Mesothelial cell of epicardium (in vitro differentiated cells): ENCODE results near the gene CNP. TPM values are rescaled to one million over a fixed set of nuclear protein-coding genes. Genes with fewer than 3 reads are reported as not detected.

Experiments used
- DNase-seq, 2 experiments: peaks; one replicate each; pipeline ENCODE4 v3.0.0; 2021; ENCODE audit warnings: low spot score in 2 of 2; ENCODE audit not compliant: unreplicated experiment in 2 of 2
- H3K27ac Mint-ChIP-seq: 2 replicates; pipeline ENCODE4 v1.8.0; 2021; ENCODE audit warnings: mixed read lengths
- H3K27me3 Mint-ChIP-seq: 2 replicates; pipeline ENCODE4 v1.8.0; 2021; ENCODE audit warnings: low read depth, mixed read lengths
- H3K36me3 Mint-ChIP-seq: 2 replicates; pipeline ENCODE4 v1.8.0; 2021; ENCODE audit warnings: mixed read lengths
- H3K4me1 Mint-ChIP-seq: 2 replicates; pipeline ENCODE4 v1.8.0; 2021; ENCODE audit warnings: mixed read lengths
- H3K4me3 Mint-ChIP-seq: 2 replicates; pipeline ENCODE4 v1.8.0; 2021; ENCODE audit warnings: mild to moderate bottlenecking, moderate library complexity, mixed read lengths
- H3K9me3 Mint-ChIP-seq: 2 replicates; pipeline ENCODE4 v1.8.0; 2021; ENCODE audit warnings: mixed read lengths
- total RNA-seq: library from RNA; stranded (reverse); gene quantifications from 3 replicates; pipeline ENCODE4 v1.2.1, GENCODE V29; 2021
- TF ChIP-seq, protein P1 (sequence below): fragments of 200-600 bp; sonication (generic); IDR thresholded peaks from one replicate; pipeline ENCODE4 v1.5.0; 2021; ENCODE audit warnings: antibody characterized with exemption; ENCODE audit not compliant: unreplicated experiment

The CNP gene
- total RNA-seq, 1 donor from 2014 or later, result 67.6 TPM

GRCh38 chr17:42025936-42026335, 59.3 kb downstream of the CNP start:
- no peaks in the 10 kb centered on the region for H3K9me3 Mint-ChIP-seq
- DNase-seq, result no peak
- peaks cover 15% of the 10 kb centered on the region for H3K4me1 Mint-ChIP-seq
- H3K36me3 Mint-ChIP-seq, result peaks cover 10% of the 10 kb centered on the region
- no peak overlapping the region for H3K4me3 Mint-ChIP-seq
- no peaks in the 10 kb centered on the region for H3K27me3 Mint-ChIP-seq
- TF ChIP-seq, protein P1, sequence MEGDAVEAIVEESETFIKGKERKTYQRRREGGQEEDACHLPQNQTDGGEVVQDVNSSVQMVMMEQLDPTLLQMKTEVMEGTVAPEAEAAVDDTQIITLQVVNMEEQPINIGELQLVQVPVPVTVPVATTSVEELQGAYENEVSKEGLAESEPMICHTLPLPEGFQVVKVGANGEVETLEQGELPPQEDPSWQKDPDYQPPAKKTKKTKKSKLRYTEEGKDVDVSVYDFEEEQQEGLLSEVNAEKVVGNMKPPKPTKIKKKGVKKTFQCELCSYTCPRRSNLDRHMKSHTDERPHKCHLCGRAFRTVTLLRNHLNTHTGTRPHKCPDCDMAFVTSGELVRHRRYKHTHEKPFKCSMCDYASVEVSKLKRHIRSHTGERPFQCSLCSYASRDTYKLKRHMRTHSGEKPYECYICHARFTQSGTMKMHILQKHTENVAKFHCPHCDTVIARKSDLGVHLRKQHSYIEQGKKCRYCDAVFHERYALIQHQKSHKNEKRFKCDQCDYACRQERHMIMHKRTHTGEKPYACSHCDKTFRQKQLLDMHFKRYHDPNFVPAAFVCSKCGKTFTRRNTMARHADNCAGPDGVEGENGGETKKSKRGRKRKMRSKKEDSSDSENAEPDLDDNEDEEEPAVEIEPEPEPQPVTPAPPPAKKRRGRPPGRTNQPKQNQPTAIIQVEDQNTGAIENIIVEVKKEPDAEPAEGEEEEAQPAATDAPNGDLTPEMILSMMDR, result no peak
- no peak overlapping the region for H3K27ac Mint-ChIP-seq

- no peak overlapping the region for H3K27ac Mint-ChIP-seq
- no peaks in the 10 kb centered on the region for H3K27me3 Mint-ChIP-seq
- H3K4me1 Mint-ChIP-seq, result peaks cover 8% of the 10 kb centered on the region
- no peaks in the 10 kb centered on the region for H3K9me3 Mint-ChIP-seq
- DNase-seq, result no peak
- peaks cover 6% of the 10 kb centered on the region for H3K36me3 Mint-ChIP-seq
- TF ChIP-seq, protein P1, result no peak
- H3K4me3 Mint-ChIP-seq, result no peak overlapping the region
Observed at GRCh38 chr17:42026857-42027589, 60.4 kb downstream of the CNP start.

Other genes with a start within 250 kb of the CNP start
- 0.44 to 0.66 TPM (median 0.45 TPM) in 3 replicates for gene HAP1, start 232.2 kb upstream of the CNP start, total RNA-seq
- 202 to 207 TPM (median 205 TPM) in 3 replicates for gene JUP, start 180.1 kb upstream of the CNP start, total RNA-seq
- 61.0 to 62.0 TPM (median 62.0 TPM) in 3 replicates for gene P3H4, start 154.8 kb upstream of the CNP start, total RNA-seq
- gene FKBP10, start 153.8 kb upstream of the CNP start, total RNA-seq, result 369 to 401 TPM (median 371 TPM) in 3 replicates
- gene NT5C3B, start 130.6 kb upstream of the CNP start, total RNA-seq, result 68.5 to 75.5 TPM (median 69.6 TPM) in 3 replicates
- 0.16 to 0.27 TPM in 2 of 3 replicates, not detected in the other for gene KLHL10, start 129.0 kb upstream of the CNP start, total RNA-seq
- gene KLHL11, start 101.4 kb upstream of the CNP start, total RNA-seq, result 21.4 to 22.1 TPM (median 21.9 TPM) in 3 replicates
- gene ACLY, start 47.8 kb upstream of the CNP start, total RNA-seq, result 126 to 133 TPM (median 130 TPM) in 3 replicates
- gene ODAD4, start 36.2 kb upstream of the CNP start, total RNA-seq, result 1.3 to 2.1 TPM (median 1.7 TPM) in 3 replicates
- 97.2 to 103 TPM (median 97.7 TPM) in 3 replicates for gene DNAJC7, start 50.6 kb downstream of the CNP start, total RNA-seq
- 47.2 to 49.6 TPM (median 48.1 TPM) in 3 replicates for gene NKIRAS2, start 53.3 kb downstream of the CNP start, total RNA-seq
- 4.1 to 5.1 TPM (median 4.4 TPM) in 3 replicates for gene C17orf113, start 83.8 kb downstream of the CNP start, total RNA-seq
- 2.2 to 2.9 TPM (median 2.5 TPM) in 3 replicates for gene ZNF385C, start 131.7 kb downstream of the CNP start, total RNA-seq
- gene DHX58, start 145.9 kb downstream of the CNP start, total RNA-seq, result 10.5 to 11.6 TPM (median 11.3 TPM) in 3 replicates
- gene KAT2A, start 154.6 kb downstream of the CNP start, total RNA-seq, result 86.2 to 87.5 TPM (median 86.4 TPM) in 3 replicates
- 0.18 TPM in 1 of 3 replicates, not detected in the others for gene HSPB9, start 156.0 kb downstream of the CNP start, total RNA-seq
- 71.2 to 78.2 TPM (median 73.2 TPM) in 3 replicates for gene RAB5C, start 188.2 kb downstream of the CNP start, total RNA-seq
- 0.11 to 0.25 TPM (median 0.18 TPM) in 3 replicates for gene KCNH4, start 214.3 kb downstream of the CNP start, total RNA-seq
- not detected in 3 replicates for gene HCRT, start 218.7 kb downstream of the CNP start, total RNA-seq
- 9.2 to 10.7 TPM (median 10.2 TPM) in 3 replicates for gene GHDC, start 227.7 kb downstream of the CNP start, total RNA-seq